Gastrocnemius medialis (tissue), 4 donors: ENCODE data around the gene ASXL3.

Experiments
- CTCF ChIP-seq, 5 experiments: fragments of 450-650 bp in 3 of 5; fragments of 200-600 bp in 2 of 5; sonication (generic) in 2 of 5; IDR thresholded peaks in 4 of 5; conservative IDR thresholded peaks in 1 of 5; 1 replicate in 4 of 5; 2 replicates in 1 of 5; pipeline ENCODE4 v1.5.1; 2016 to 2019; ENCODE audit warnings: antibody characterized with exemption in 5 of 5, mild to moderate bottlenecking in 3 of 5, moderate library complexity in 3 of 5
- POLR2A ChIP-seq, 2 donors: fragments of 450-650 bp; IDR thresholded peaks; one replicate each; pipeline ENCODE4 v1.6.1; 2017; ENCODE audit warnings: antibody characterized with exemption in 2 of 2, mild to moderate bottlenecking in 2 of 2, moderate library complexity in 2 of 2

GRCh38 chr18:33660696-33661310, 82.8 kb downstream of the ASXL3 start:
- TF ChIP-seq CTCF (IDR thresholded peaks at IDR 0.05 in 4 of 5, conservative IDR thresholded peaks at IDR 0.05 in 1 of 5) = no peak
- no peak for TF ChIP-seq POLR2A (IDR thresholded peaks at IDR 0.05)
